Measurements from ENCODE around the gene DNAAF5. TPM values are rescaled to one million over a fixed set of nuclear protein-coding genes. Genes with fewer than 3 reads are reported as not detected.

The DNAAF5 gene
- total RNA-seq, 2 donors from 2014 or later = 17.9 to 46.5 TPM

- intact Hi-C loops (cut with DNase I) = loop anchor here (5.0 kb wide), 1 partner anchor 418 kb away; no protein-coding TSS in a partner anchor
- WGBS, 2 donors = 94 to 95% methylated on average over 11 of the region's 11 CpGs
- Histone ChIP-seq H3K4me3 (no peak overlapping the region), H3K27ac (no peak overlapping the region), H3K36me3 (replicated peaks in 1 of 2; ENCODE audit: insufficient read depth in 1 of 2, low read depth in 2 of 2) (no peaks in the 10 kb centered on the region), H3K27me3 (no peaks in the 10 kb centered on the region), H3K9me3 (no peaks in the 10 kb centered on the region), H3K4me1 (peaks cover 11% of the 10 kb centered on the region)
- no peak for TF ChIP-seq CTCF (IDR thresholded peaks at IDR 0.05)
- no peak for TF ChIP-seq POLR2A (IDR thresholded peaks at IDR 0.05)
- ATAC-seq = no peak
- no peak for DNase-seq
These were observed 8.3 kb downstream of the DNAAF5 start for GRCh38 chr7:734808-735207.

GRCh38 chr7:738241-738640 is 11.7 kb downstream of the DNAAF5 start:
- DNase-seq = no peak
- Histone ChIP-seq H3K4me1 (no peaks in the 10 kb centered on the region), H3K9me3 (no peaks in the 10 kb centered on the region), H3K27me3 (no peaks in the 10 kb centered on the region), H3K4me3 (no peak overlapping the region), H3K36me3 (replicated peaks in 1 of 2; ENCODE audit: insufficient read depth in 1 of 2, low read depth in 2 of 2) (peaks cover 0 to 3% of the 10 kb centered on the region in 2 donors), H3K27ac (no peak overlapping the region)
- TF ChIP-seq CTCF (IDR thresholded peaks at IDR 0.05) (no peak), POLR2A (IDR thresholded peaks at IDR 0.05) (no peak)
- intact Hi-C loops (cut with DNase I) = no loop called here
- no peak for ATAC-seq
- WGBS, 2 donors = 90 to 92% methylated on average over 5 of the region's 5 CpGs

GRCh38 chr7:738723-739454 is 12.4 kb downstream of the DNAAF5 start:
- Histone ChIP-seq H3K36me3 (replicated peaks in 1 of 2; ENCODE audit: insufficient read depth in 1 of 2, low read depth in 2 of 2) (peaks cover 0 to 3% of the 10 kb centered on the region in 2 donors), H3K4me1 (no peaks in the 10 kb centered on the region), H3K4me3 (no peak overlapping the region), H3K27ac (no peak overlapping the region), H3K27me3 (no peaks in the 10 kb centered on the region), H3K9me3 (no peaks in the 10 kb centered on the region)
- TF ChIP-seq CTCF (IDR thresholded peaks at IDR 0.05) (no peak), POLR2A (IDR thresholded peaks at IDR 0.05) (no peak)
- intact Hi-C loops (cut with DNase I) = no loop called here
- DNase-seq (no peak), ATAC-seq (no peak)
- 89 to 92% methylated on average over 5 to 21 of the region's 24 CpGs for WGBS, 2 donors

GRCh38 chr7:739455-739982 is 13.0 kb downstream of the DNAAF5 start:
- Histone ChIP-seq H3K4me3 (no peak overlapping the region), H3K27me3 (no peaks in the 10 kb centered on the region), H3K36me3 (replicated peaks in 1 of 2; ENCODE audit: insufficient read depth in 1 of 2, low read depth in 2 of 2) (peaks cover 0 to 3% of the 10 kb centered on the region in 2 donors), H3K4me1 (no peaks in the 10 kb centered on the region), H3K9me3 (no peaks in the 10 kb centered on the region), H3K27ac (no peak overlapping the region)
- 93 to 94% methylated on average over 22 to 31 of the region's 31 CpGs for WGBS, 2 donors
- no peak for TF ChIP-seq POLR2A (IDR thresholded peaks at IDR 0.05)
- TF ChIP-seq CTCF (IDR thresholded peaks at IDR 0.05) = no peak
- intact Hi-C loops (cut with DNase I) = no loop called here
- ATAC-seq = no peak
- DNase-seq = no peak

Data from body of pancreas (tissue), 4 donors.